ENCODE data around the gene NDUFAF2.
A peak's percentile ranks its signal among the peaks of the same experiment; 100 is the strongest.

The NDUFAF2 gene

GRCh38 chr5:61132559-61132958 lies 187.6 kb downstream of the NDUFAF2 start:
- DNase-seq, result peak in 1 of 2 experiments; percentile 43

- DNase-seq, result no peak
These were observed 192.8 kb downstream of the NDUFAF2 start for GRCh38 chr5:61137835-61138234.

GRCh38 chr5:61139094-61139873 lies 194.3 kb downstream of the NDUFAF2 start:
- peak in 1 of 2 experiments; percentile 31 for DNase-seq

- no peak for DNase-seq
These were observed 194.9 kb downstream of the NDUFAF2 start for GRCh38 chr5:61139931-61140330.

GRCh38 chr5:61141801-61142200 lies 196.8 kb downstream of the NDUFAF2 start:
- no peak for DNase-seq

- no peak for DNase-seq
These were observed 197.4 kb downstream of the NDUFAF2 start for GRCh38 chr5:61142391-61142790.

GRCh38 chr5:61142811-61143210 lies 197.8 kb downstream of the NDUFAF2 start:
- DNase-seq, result no peak

GRCh38 chr5:61148515-61148914 lies 203.5 kb downstream of the NDUFAF2 start:
- no peak for DNase-seq

- no peak for DNase-seq
These were observed 206.9 kb downstream of the NDUFAF2 start for GRCh38 chr5:61151893-61152292.

- DNase-seq, result peak in 1 of 2 experiments; percentile 17
These were observed 214.1 kb downstream of the NDUFAF2 start for GRCh38 chr5:61159070-61159469.

- DNase-seq, result no peak
These were observed 214.8 kb downstream of the NDUFAF2 start for GRCh38 chr5:61159836-61160235.

- no peak for DNase-seq
These were observed 215.5 kb downstream of the NDUFAF2 start for GRCh38 chr5:61160497-61160896.

- DNase-seq, result peak; percentile 86 to 87
These were observed 217.2 kb downstream of the NDUFAF2 start, which contains the start of gene SMIM15 for GRCh38 chr5:61162010-61162831. Gene SMIM15 (minus strand): TSS chr5:61162468. CDS start chr5:61160171, 2,297 bp downstream.

GRCh38 chr5:61162832-61163567 lies 218.0 kb downstream of the NDUFAF2 start:
- DNase-seq, result peak in 1 of 2 experiments; percentile 54

- DNase-seq, result no peak
These were observed 218.9 kb downstream of the NDUFAF2 start for GRCh38 chr5:61163905-61164304.

- DNase-seq, result peak in 1 of 2 experiments; percentile 62
These were observed 222.4 kb downstream of the NDUFAF2 start for GRCh38 chr5:61167382-61167781.

GRCh38 chr5:61168951-61169350 lies 223.9 kb downstream of the NDUFAF2 start:
- DNase-seq, result no peak

GRCh38 chr5:61171479-61171878 lies 226.5 kb downstream of the NDUFAF2 start:
- DNase-seq, result no peak

GRCh38 chr5:61176631-61177030 lies 231.6 kb downstream of the NDUFAF2 start:
- no peak for DNase-seq

- DNase-seq, result no peak
These were observed 232.1 kb downstream of the NDUFAF2 start for GRCh38 chr5:61177070-61177469.

GRCh38 chr5:61177716-61178115 lies 232.7 kb downstream of the NDUFAF2 start:
- DNase-seq, result no peak

GRCh38 chr5:61178702-61179101 lies 233.7 kb downstream of the NDUFAF2 start:
- DNase-seq, result no peak

GRCh38 chr5:61180886-61181285 lies 235.9 kb downstream of the NDUFAF2 start:
- DNase-seq, result no peak
